MM.1S (cell line): ENCODE data around the gene FARS2.
"Not testable (repeated sequence)": the region's sequence is repeated elsewhere in the genome, so short reads cannot be mapped to it uniquely, and the experiment has no call there.

Experiments used
- DNase-seq: peaks from one replicate; pipeline ENCODE4 v3.0.0-alpha.2; 2015
- H2AFZ ChIP-seq: fragments of 300-600 bp; sonication (generic); 2 replicates; pipeline ENCODE4 v1.6.0; 2016; ENCODE audit warnings: antibody characterized with exemption, low read length
- H3F3A ChIP-seq: fragments of 300-600 bp; sonication (generic); 2 replicates; pipeline ENCODE4 v1.6.1; 2016; ENCODE audit warnings: mild to moderate bottlenecking, antibody characterized with exemption, low read length, moderate library complexity, mixed read lengths; ENCODE audit not compliant: insufficient read depth
- H3K27ac ChIP-seq: fragments of 300-600 bp; sonication (generic); 2 replicates; pipeline ENCODE4 v1.5.1; 2016; ENCODE audit warnings: mild to moderate bottlenecking, low read length
- H3K27me3 ChIP-seq: fragments of 300-600 bp; sonication (generic); replicated peaks from 2 replicates; pipeline ENCODE4 v1.6.0; 2016; ENCODE audit warnings: low read length; ENCODE audit not compliant: insufficient read depth
- H3K36me3 ChIP-seq: fragments of 300-600 bp; sonication (generic); replicated peaks from 2 replicates; pipeline ENCODE4 v1.6.1; 2016; ENCODE audit warnings: mild to moderate bottlenecking, low read length, mixed read lengths; ENCODE audit not compliant: insufficient read depth
- H3K4me1 ChIP-seq: fragments of 300-600 bp; sonication (generic); 2 replicates; pipeline ENCODE4 v1.6.1; 2016; ENCODE audit warnings: low read length, mixed read lengths
- H3K4me2 ChIP-seq: fragments of 300-600 bp; sonication (generic); 2 replicates; pipeline ENCODE4 v1.6.0; 2016; ENCODE audit warnings: low read depth, low read length
- H3K4me3 ChIP-seq: fragments of 300-600 bp; sonication (generic); 2 replicates; pipeline ENCODE4 v1.5.1; 2016; ENCODE audit warnings: low read length, mixed read lengths
- H3K79me2 ChIP-seq: fragments of 300-600 bp; sonication (generic); 2 replicates; pipeline ENCODE4 v1.6.1; 2016; ENCODE audit warnings: mixed run types, low read length, mixed read lengths
- H3K9ac ChIP-seq: fragments of 300-600 bp; sonication (generic); 2 replicates; pipeline ENCODE4 v1.6.1; 2016; ENCODE audit warnings: low read length, mixed read lengths
- H3K9me2 ChIP-seq: fragments of 300-600 bp; sonication (generic); replicated peaks from 2 replicates; pipeline ENCODE4 v1.6.1; 2016; ENCODE audit warnings: mild to moderate bottlenecking, low read length, mixed read lengths; ENCODE audit not compliant: insufficient read depth
- H3K9me3 ChIP-seq: fragments of 300-600 bp; sonication (generic); replicated peaks from 2 replicates; pipeline ENCODE4 v1.6.1; 2016; ENCODE audit warnings: mild to moderate bottlenecking, low read length, mixed read lengths; ENCODE audit not compliant: insufficient read depth
- H4K20me1 ChIP-seq: fragments of 300-600 bp; sonication (generic); 2 replicates; pipeline ENCODE4 v1.6.1; 2016; ENCODE audit warnings: mild to moderate bottlenecking, low read length, moderate library complexity, mixed read lengths; ENCODE audit not compliant: insufficient read depth
- CTCF ChIP-seq: fragments of 300-600 bp; sonication (generic); IDR thresholded peaks from 2 replicates; pipeline ENCODE4 v1.5.1; 2016; ENCODE audit warnings: antibody characterized with exemption, low read length, mixed read lengths
- EZH2 ChIP-seq: fragments of 300-600 bp; sonication (generic); optimal IDR thresholded peaks from 2 replicates; pipeline ENCODE3; 2017; ENCODE audit warnings: low read depth, mild to moderate bottlenecking, antibody characterized with exemption, low read length, mixed read lengths
- EZH2phosphoT487 ChIP-seq: fragments of 300-600 bp; sonication (generic); IDR thresholded peaks from 2 replicates; pipeline ENCODE4 v1.6.1; 2018; ENCODE audit warnings: antibody characterized with exemption, low read length

Gene FARS2

GRCh38 chr6:5785249-5785648 is 523.9 kb downstream of the FARS2 start:
- H3K27me3 ChIP-seq, result no peaks in the 10 kb centered on the region
- no peaks in the 10 kb centered on the region for H3K9me3 ChIP-seq
- H3K9me2 ChIP-seq, result no peaks in the 10 kb centered on the region
- no peak overlapping the region for H3K4me2 ChIP-seq
- H3F3A ChIP-seq, result no peaks in the 10 kb centered on the region
- H4K20me1 ChIP-seq, result no peaks in the 10 kb centered on the region
- no peak for TF ChIP-seq EZH2
- no peak for TF ChIP-seq EZH2phosphoT487
- no peak for TF ChIP-seq CTCF
- H3K4me3 ChIP-seq, result no peak overlapping the region
- H3K4me1 ChIP-seq, result no peaks in the 10 kb centered on the region
- DNase-seq, result no peak
- H2AFZ ChIP-seq, result no peak overlapping the region
- no peak overlapping the region for H3K9ac ChIP-seq
- H3K79me2 ChIP-seq, result no peaks in the 10 kb centered on the region
- no peaks in the 10 kb centered on the region for H3K36me3 ChIP-seq
- no peak overlapping the region for H3K27ac ChIP-seq

GRCh38 chr6:5786321-5786968 is 525.1 kb downstream of the FARS2 start:
- Histone ChIP-seq H3K79me2 (no peaks in the 10 kb centered on the region), H3K4me1 (no peaks in the 10 kb centered on the region), H3K27me3 (no peaks in the 10 kb centered on the region), H3F3A (no peaks in the 10 kb centered on the region), H3K36me3 (no peaks in the 10 kb centered on the region), H3K9me2 (no peaks in the 10 kb centered on the region), H3K27ac (no peak overlapping the region), H3K4me3 (no peak overlapping the region), H4K20me1 (no peaks in the 10 kb centered on the region), H2AFZ (no peak overlapping the region), H3K9me3 (no peaks in the 10 kb centered on the region), H3K4me2 (no peak overlapping the region), H3K9ac (no peak overlapping the region)
- DNase-seq, result no peak
- TF ChIP-seq CTCF (no peak), EZH2 (no peak), EZH2phosphoT487 (no peak)

- no peak overlapping the region for H3K27ac ChIP-seq
- no peaks in the 10 kb centered on the region for H3K9me3 ChIP-seq
- H2AFZ ChIP-seq, result no peak overlapping the region
- H3F3A ChIP-seq, result no peaks in the 10 kb centered on the region
- no peak overlapping the region for H3K9ac ChIP-seq
- no peaks in the 10 kb centered on the region for H3K36me3 ChIP-seq
- H3K4me3 ChIP-seq, result no peak overlapping the region
- H3K4me2 ChIP-seq, result no peak overlapping the region
- DNase-seq, result no peak
- H3K9me2 ChIP-seq, result no peaks in the 10 kb centered on the region
- no peaks in the 10 kb centered on the region for H3K4me1 ChIP-seq
- H3K27me3 ChIP-seq, result no peaks in the 10 kb centered on the region
- no peak for TF ChIP-seq EZH2
- no peak for TF ChIP-seq CTCF
- TF ChIP-seq EZH2phosphoT487, result no peak
- H4K20me1 ChIP-seq, result no peaks in the 10 kb centered on the region
- H3K79me2 ChIP-seq, result no peaks in the 10 kb centered on the region
These were observed 525.8 kb downstream of the FARS2 start for GRCh38 chr6:5786969-5787720.

GRCh38 chr6:5789426-5789825 is 528.1 kb downstream of the FARS2 start:
- not testable (repeated sequence) for DNase-seq, H3K36me3 ChIP-seq, H3K4me1 ChIP-seq, H3K27ac ChIP-seq, H4K20me1 ChIP-seq, H3K4me2 ChIP-seq, H3K9me2 ChIP-seq, H3K9ac ChIP-seq, H3K79me2 ChIP-seq, H3K4me3 ChIP-seq, H3K27me3 ChIP-seq, H2AFZ ChIP-seq, H3K9me3 ChIP-seq, H3F3A ChIP-seq

- not testable (repeated sequence) for H3K4me1 ChIP-seq, H3K27ac ChIP-seq, H4K20me1 ChIP-seq, H3K79me2 ChIP-seq, H3K9me2 ChIP-seq, H3K4me3 ChIP-seq, DNase-seq, H2AFZ ChIP-seq, H3K9me3 ChIP-seq, H3F3A ChIP-seq, H3K36me3 ChIP-seq, H3K9ac ChIP-seq, H3K27me3 ChIP-seq, H3K4me2 ChIP-seq
These were observed 535.2 kb downstream of the FARS2 start for GRCh38 chr6:5796555-5796954.
